HG02943 (cell line): ENCODE data around the gene SNX33.
"Not testable (repeated sequence)": the region's sequence is repeated elsewhere in the genome, so short reads cannot be mapped to it uniquely, and the experiment has no call there.

ENCODE experiments used
- ATAC-seq: cut with Tn5 transposase; IDR thresholded peaks from one replicate; pipeline ENCODE4 v1.9.1; 2021; ENCODE audit warnings: mild to moderate bottlenecking, low read depth, moderate library complexity; ENCODE audit not compliant: unreplicated experiment

The SNX33 gene

GRCh38 chr15:75680007-75680789 lies 32.5 kb downstream of the SNX33 start:
- no peak for ATAC-seq

GRCh38 chr15:75682181-75683135 lies 34.7 kb downstream of the SNX33 start:
- ATAC-seq: no peak

- not testable (repeated sequence) for ATAC-seq
These were observed 36.1 kb downstream of the SNX33 start for GRCh38 chr15:75683646-75684312.

GRCh38 chr15:75684648-75685047 lies 36.9 kb downstream of the SNX33 start:
- no peak for ATAC-seq

- ATAC-seq: no peak
These were observed 37.5 kb downstream of the SNX33 start for GRCh38 chr15:75685195-75685594.

GRCh38 chr15:75686212-75686642 lies 38.5 kb downstream of the SNX33 start:
- ATAC-seq: not testable (repeated sequence)

GRCh38 chr15:75687486-75688277 lies 40.0 kb downstream of the SNX33 start:
- ATAC-seq: no peak

GRCh38 chr15:75688278-75688557 lies 40.5 kb downstream of the SNX33 start:
- ATAC-seq: no peak

GRCh38 chr15:75688831-75689230 lies 41.1 kb downstream of the SNX33 start:
- no peak for ATAC-seq

GRCh38 chr15:75689429-75689828 lies 41.7 kb downstream of the SNX33 start:
- not testable (repeated sequence) for ATAC-seq

- not testable (repeated sequence) for ATAC-seq
These were observed 44.6 kb downstream of the SNX33 start for GRCh38 chr15:75692311-75692710.

GRCh38 chr15:75693028-75693427 lies 45.3 kb downstream of the SNX33 start:
- not testable (repeated sequence) for ATAC-seq

GRCh38 chr15:75693501-75694240 lies 46.0 kb downstream of the SNX33 start:
- ATAC-seq: no peak

GRCh38 chr15:75694241-75695182 lies 46.8 kb downstream of the SNX33 start:
- ATAC-seq: no peak

- no peak for ATAC-seq
These were observed 47.5 kb downstream of the SNX33 start for GRCh38 chr15:75695220-75695619.

GRCh38 chr15:75695634-75696310 lies 48.1 kb downstream of the SNX33 start:
- no peak for ATAC-seq

- ATAC-seq: no peak
These were observed 48.6 kb downstream of the SNX33 start for GRCh38 chr15:75696311-75696720.

GRCh38 chr15:75696854-75697259 lies 49.1 kb downstream of the SNX33 start:
- ATAC-seq: no peak
